ENCODE measurements around the gene CACNA2D4. TPM values are rescaled to one million over a fixed set of nuclear protein-coding genes. Genes with fewer than 3 reads are reported as not detected.

CACNA2D4 gene
- total RNA-seq, 2 donors from 2014 or later: 5.9 to 7.3 TPM

GRCh38 chr12:1935700-1936378 lies 17.4 kb upstream of the CACNA2D4 start:
- no peak for DNase-seq (ENCODE audit: low spot score)
- intact Hi-C loops (cut with DNase I): loop anchor here (2.0 to 10.0 kb wide), 2 partner anchors 139 to 281 kb away; no protein-coding TSS in a partner anchor

DNA sequence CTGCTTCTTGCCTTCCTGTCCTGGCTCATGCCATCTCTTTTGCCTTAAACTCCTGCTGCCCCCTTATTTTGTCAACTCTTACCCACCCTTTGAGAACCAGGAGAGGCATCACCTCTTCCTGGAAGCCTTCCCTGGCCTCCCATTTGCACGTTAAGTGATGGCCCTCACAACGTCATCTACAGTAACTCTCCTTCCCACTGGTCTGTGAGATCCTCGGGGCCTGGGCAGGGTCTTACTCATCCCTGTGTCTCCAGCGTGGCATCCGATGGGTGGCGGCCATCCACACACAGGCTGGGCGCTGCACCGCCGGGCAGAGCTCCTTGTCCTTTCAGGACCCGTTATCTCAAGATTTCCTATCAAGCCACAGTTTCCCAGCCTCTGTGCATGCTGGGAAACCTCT lies 16.8 kb upstream of the CACNA2D4 start:
- DNase-seq (ENCODE audit: low spot score): no peak
- intact Hi-C loops (cut with DNase I): loop anchor here (10.0 kb wide), 1 partner anchor 280 kb away; no protein-coding TSS in a partner anchor

DNA sequence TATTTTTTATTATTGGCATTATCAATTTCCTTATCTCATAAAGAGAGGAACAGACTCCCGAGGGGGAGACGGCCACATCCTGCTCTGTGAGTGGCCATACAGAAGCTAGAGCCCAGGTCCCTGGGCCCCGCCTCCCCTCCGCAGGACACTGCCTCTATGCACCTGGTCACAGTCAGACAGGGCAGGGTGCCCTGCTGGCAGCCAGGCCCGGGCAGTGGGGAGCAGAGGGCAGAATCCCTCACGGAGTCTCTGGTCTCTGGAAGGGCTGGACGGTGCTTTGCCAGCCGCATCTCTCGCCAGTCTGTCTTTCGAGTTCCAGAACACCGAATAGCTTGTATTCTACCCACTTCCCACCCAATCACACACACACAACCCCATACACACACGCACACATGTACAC lies 16.4 kb upstream of the CACNA2D4 start:
- no peak for DNase-seq (ENCODE audit: low spot score)
- intact Hi-C loops (cut with DNase I): loop anchor here (10.0 kb wide), 1 partner anchor 280 kb away; no protein-coding TSS in a partner anchor

GRCh38 chr12:1934068-1934467 lies 15.6 kb upstream of the CACNA2D4 start:
- intact Hi-C loops (cut with DNase I): loop anchor here (10.0 kb wide), 1 partner anchor 279 kb away; no protein-coding TSS in a partner anchor

GRCh38 chr12:1933342-1934051 lies 15.0 kb upstream of the CACNA2D4 start:
- intact Hi-C loops (cut with DNase I): loop anchor here (10.0 kb wide), 1 partner anchor 279 kb away; no protein-coding TSS in a partner anchor
- peak; percentile 73 for DNase-seq (ENCODE audit: low spot score)

More at GRCh38 chr12:1934068-1934467, 15.6 kb upstream of the CACNA2D4 start:
- DNase-seq (ENCODE audit: low spot score): no peak

- intact Hi-C loops (cut with DNase I): loop anchor here (10.0 kb wide), 1 partner anchor 278 kb away; no protein-coding TSS in a partner anchor
- peak; percentile 52 for DNase-seq (ENCODE audit: low spot score)
Observed at GRCh38 chr12:1932264-1932777, 13.9 kb upstream of the CACNA2D4 start.

DNA sequence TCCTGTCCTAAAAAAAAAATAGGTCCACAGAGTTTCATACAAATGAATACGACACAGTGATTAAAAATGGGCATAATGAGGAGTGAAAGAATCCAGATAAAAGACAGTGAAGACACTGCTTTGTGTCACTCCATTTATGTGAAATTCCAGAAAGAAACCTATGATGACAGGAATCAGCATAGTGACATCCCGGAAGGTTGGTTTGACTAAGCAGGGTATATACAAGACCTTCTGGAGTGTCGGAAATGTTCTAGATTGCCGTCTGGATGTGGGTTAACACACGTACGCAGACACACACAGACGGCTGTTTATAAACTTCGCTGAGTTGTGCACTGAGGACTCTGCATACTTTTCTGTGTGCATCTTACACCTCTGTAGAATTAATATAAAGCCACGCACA lies 13.2 kb upstream of the CACNA2D4 start:
- DNase-seq (ENCODE audit: low spot score): no peak
- intact Hi-C loops (cut with DNase I): loop anchor here (10.0 kb wide), 1 partner anchor 277 kb away; no protein-coding TSS in a partner anchor

GRCh38 chr12:1930803-1931597 lies 12.5 kb upstream of the CACNA2D4 start:
- intact Hi-C loops (cut with DNase I): loop anchor here (10.0 kb wide), 1 partner anchor 276 kb away; no protein-coding TSS in a partner anchor
- no peak for DNase-seq (ENCODE audit: low spot score)

DNA sequence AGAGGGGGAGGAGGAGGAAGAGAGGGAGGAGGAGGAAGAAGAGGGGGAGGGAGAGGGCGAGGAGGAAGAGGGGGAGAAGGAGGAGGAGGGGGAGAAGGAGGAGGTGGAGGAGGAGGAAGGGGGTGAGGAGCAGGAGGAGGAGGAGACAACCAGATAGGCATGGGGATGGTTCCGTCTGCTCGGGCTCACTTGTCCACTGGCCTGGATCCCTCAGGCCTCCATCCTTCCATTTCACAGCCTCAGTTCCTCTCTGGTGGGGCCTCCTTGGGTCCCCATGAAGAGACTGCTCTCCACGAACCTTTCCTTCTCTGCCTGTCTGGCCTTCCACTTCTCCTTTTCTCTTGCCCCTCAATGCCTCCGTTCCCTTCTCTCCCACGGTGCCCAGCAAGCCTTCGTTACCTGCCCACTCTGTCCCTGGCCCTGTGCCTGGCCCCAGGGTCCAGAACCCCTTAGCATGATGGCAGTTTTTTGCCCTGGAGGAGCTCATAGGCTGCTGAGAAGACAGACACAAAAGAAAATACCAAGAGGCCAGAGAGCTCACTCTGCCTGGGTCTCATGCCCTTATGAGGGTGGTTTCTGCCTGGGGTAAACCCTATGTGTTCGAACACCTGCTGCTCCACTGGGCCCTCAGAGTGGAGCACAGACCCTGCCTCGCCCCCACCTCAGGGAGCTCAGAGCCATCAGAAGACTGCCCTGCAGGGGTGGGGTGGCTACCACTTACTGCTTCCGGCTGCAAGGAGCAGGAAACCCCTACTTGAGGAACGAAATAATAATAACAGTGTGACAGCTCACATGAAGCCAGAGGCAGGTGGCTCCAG lies 11.7 kb upstream of the CACNA2D4 start:
- intact Hi-C loops (cut with DNase I): loop anchor here (5.0 to 10.0 kb wide), 2 partner anchors 133 to 275 kb away; no protein-coding TSS in a partner anchor
- DNase-seq (ENCODE audit: low spot score): no peak

DNA sequence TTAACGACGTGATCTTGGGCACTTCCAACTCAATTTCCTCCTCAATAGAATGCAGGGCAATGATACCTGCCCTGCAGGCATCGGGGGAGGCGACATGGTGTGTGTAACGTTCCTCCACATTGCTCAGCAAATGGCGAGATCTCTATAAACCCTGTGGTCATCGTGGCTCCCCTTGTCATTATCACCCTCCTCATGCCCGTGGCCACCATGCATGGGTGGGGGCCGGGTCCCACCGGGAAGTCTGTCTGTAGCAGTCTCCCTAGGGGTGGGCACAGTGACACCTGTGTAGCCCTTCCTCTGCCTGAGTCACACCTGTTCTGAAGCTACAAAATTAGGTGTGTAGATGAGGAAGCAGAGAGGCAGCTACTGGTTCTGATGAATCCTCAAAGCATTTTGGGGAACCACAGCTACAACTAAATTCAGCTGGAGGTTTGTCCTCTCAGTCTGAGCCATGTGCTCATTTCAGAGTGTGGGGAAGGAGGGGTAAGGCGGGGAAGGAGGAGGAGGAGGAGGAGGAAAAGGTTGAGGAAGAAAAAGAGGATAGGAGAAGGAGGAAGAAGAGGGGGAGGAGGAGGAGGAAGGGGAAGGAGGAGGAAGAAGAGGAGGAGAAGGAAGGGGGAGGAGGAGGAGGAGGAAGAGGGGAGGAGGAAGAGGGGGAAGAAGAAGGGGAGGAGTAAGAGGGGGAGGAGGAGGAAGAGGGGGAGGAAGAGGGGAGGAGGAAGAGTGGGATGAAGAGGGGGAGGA lies 11.0 kb upstream of the CACNA2D4 start:
- intact Hi-C loops (cut with DNase I): loop anchor here in 1 of 2 donors (5.0 kb wide), 1 partner anchor 132 kb away; no protein-coding TSS in a partner anchor
- DNase-seq (ENCODE audit: low spot score): no peak

DNA sequence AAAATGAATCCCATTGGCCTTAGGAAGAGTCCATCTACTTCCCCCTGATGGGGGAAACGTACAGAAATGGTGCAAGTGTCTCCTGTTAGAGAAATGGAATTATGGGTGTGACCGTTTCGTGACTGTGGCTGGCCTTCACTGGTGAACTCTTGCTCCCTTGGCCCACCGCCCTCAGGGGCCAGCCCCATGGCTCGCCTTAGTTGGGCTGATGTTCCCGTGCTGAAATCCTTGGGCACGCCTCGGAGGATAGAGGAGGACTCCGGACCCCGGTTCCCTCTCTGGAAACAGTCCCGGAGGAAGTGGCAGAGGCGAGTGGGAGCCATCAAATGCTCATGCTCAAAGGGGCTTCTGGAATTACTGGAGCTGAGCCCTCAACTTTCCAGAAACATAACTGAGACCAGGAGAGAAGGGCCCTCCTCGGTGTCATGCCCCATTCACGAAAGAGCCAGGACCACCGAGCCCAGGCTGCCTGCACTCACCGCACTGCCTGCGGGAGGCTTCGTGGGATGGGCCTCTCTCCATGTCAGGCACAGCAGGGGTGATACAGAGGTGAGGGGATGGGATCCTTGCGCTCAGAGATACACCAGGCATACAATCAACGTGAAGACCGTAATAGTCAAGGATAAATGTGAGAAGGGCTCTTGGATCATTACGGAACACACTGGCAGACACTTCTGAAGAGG lies 10.1 kb upstream of the CACNA2D4 start:
- DNase-seq (ENCODE audit: low spot score): no peak
- intact Hi-C loops (cut with DNase I): loop anchor here in 1 of 2 donors (5.0 kb wide), 1 partner anchor 131 kb away; no protein-coding TSS in a partner anchor

DNA sequence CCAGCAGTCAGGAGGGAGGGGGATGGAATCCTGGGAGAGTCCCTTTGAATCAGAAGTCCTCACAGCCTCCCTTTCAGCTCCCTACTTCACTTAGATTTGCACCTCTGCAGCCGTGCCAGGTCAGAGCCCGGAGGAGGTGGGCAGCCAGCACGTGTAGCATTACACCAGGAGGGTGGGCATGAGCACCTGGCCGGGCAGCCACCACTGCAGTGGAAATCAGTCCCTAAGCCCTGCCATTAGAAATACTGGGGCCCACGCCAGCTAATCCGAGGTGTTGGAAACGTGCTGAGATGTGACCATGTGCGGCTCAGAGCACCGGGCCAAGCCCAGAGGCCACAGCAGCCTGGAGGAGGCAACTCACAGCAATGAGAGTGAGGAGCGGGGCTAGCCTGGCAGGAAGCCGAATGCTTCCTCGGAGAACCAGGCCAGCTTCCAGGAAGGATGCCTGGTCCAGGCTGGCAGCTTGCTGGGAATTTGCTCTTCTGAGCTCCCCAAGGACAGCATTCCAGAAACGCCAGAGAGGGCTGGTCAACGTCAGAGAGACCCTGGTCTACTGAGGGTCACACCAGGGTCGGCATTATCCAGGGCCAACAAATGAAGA lies 9.4 kb upstream of the CACNA2D4 start:
- intact Hi-C loops (cut with DNase I): loop anchor here in 1 of 2 donors (5.0 kb wide), 1 partner anchor 131 kb away; no protein-coding TSS in a partner anchor
- DNase-seq (ENCODE audit: low spot score): no peak

DNA sequence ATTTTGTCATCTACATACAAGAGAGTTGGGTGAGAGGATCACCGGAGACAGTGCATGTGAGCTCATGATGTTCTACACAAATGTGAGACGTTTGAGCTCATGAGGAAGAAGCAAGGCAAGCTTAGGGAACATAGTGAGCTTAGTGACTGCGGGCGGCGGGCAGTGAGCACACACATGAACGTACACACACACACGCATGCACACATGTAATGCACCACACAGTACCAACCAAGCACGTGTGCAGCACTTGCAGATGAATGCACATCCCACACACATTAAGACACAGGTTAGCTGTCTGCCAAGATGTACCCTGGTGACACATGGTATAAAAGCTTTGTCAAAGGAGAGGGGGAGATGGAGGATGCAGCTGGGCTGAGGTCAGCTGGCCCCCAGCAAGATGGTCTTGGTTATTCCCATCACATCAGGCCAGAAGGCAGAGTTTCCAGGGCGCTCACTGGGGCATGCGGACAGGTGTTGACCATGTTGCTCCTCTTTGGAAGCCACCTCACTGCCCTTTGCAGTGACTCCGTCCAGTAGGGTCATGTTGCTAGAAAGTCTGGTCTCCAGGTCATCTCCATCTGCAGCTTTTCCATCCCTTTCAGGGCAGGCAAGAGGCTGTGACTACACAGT lies 8.7 kb upstream of the CACNA2D4 start:
- DNase-seq (ENCODE audit: low spot score): no peak
- intact Hi-C loops (cut with DNase I): loop anchor here in 1 of 2 donors (5.0 kb wide), 1 partner anchor 130 kb away; no protein-coding TSS in a partner anchor

DNA sequence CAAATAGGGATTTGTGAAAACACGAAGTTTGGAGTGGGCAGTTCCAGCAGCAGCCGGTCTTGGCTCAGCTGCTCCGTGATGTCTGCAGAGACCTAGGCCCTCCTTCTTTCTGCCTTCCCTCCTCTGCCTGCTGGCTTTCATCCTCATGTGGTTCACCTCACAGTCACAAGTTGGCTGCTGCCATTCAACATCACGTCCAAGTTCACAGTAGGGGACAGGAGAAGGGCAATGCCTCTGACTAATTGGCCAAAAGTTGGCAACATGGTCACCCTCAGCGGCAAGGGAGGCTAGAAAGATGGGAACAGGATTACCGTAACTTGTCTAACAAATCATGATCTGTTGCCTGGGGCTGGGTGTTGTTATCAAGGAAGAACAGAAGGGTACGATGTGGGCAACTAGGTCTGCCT lies 7.8 kb upstream of the CACNA2D4 start:
- DNase-seq (ENCODE audit: low spot score): no peak
- intact Hi-C loops (cut with DNase I): loop anchor here in 1 of 2 donors (5.0 kb wide), 1 partner anchor 129 kb away; no protein-coding TSS in a partner anchor

- DNase-seq (ENCODE audit: low spot score): no peak
- intact Hi-C loops (cut with DNase I): loop anchor here in 1 of 2 donors (5.0 kb wide), 1 partner anchor 128 kb away; no protein-coding TSS in a partner anchor
Observed at GRCh38 chr12:1925684-1926006, 7.2 kb upstream of the CACNA2D4 start.
